HG03060 (cell line): ENCODE measurements around the gene FAM234B.

Experiments
- ATAC-seq: cut with Tn5 transposase; IDR thresholded peaks from one replicate; pipeline ENCODE4 v1.9.1; 2021; ENCODE audit warnings: low read depth, moderate number of reproducible peaks; ENCODE audit not compliant: unreplicated experiment

FAM234B gene

GRCh38 chr12:13085968-13086686 is 41.9 kb downstream of the FAM234B start:
- ATAC-seq = no peak

DNA sequence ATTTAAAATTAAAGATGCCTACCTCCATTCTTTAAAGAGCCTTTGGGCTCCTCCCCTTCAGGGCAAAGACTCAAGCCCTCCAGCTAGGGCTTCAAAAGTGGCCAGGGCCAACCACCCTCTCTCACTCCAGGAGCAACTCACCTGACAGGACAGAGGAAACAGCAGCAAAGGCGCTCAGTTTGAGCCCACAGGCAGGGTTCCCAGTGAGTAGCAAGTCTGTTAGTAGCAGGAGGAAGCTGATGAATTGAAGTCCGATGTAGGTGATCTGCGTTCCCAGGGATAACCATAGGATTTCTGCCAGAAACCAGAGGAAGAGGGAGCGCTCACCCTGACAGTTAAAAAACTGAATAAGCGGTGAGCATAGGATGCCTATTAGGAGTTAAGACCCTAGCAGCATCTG is 43.6 kb downstream of the FAM234B start:
- ATAC-seq = no peak

GRCh38 chr12:13088496-13088895 is 44.3 kb downstream of the FAM234B start:
- no peak for ATAC-seq

DNA sequence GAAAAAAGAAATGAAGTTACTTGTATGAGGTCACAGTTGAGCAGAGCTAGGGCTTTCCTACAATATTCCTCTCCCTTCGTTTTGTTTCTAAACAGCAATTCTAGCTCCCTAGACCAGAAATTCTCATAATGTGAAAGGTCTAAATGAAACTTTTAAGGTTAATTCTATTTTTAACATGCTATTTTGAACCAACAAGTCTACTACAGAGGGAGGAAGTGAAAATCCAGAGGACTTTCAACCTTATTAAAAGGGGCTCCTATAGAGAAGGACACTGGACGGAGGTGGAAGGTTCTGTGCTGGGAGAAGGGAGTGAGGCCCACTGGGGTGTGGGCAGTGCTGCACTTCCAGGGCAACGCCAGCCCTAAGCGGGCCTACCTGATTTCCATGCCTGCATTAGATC is 45.9 kb downstream of the FAM234B start:
- ATAC-seq = no peak

DNA sequence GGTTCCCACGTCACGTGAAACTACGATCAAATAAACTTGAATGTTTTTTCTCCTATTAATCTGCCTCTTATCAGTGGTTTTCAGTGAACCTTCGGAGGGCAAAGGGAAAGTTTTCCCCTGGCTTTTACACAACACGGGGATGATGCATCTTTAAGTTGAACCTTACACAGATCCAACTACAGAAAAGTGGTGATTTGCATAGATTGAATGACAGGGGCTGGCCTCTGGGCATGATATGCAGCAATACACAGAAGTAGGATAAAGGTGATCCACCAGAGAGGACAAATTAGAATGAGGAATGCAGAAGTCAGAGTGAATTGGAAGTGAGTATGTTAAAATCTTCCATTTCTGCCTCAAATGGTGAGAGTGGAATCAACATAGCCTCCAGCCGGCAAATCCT is 47.7 kb downstream of the FAM234B start:
- no peak for ATAC-seq

DNA sequence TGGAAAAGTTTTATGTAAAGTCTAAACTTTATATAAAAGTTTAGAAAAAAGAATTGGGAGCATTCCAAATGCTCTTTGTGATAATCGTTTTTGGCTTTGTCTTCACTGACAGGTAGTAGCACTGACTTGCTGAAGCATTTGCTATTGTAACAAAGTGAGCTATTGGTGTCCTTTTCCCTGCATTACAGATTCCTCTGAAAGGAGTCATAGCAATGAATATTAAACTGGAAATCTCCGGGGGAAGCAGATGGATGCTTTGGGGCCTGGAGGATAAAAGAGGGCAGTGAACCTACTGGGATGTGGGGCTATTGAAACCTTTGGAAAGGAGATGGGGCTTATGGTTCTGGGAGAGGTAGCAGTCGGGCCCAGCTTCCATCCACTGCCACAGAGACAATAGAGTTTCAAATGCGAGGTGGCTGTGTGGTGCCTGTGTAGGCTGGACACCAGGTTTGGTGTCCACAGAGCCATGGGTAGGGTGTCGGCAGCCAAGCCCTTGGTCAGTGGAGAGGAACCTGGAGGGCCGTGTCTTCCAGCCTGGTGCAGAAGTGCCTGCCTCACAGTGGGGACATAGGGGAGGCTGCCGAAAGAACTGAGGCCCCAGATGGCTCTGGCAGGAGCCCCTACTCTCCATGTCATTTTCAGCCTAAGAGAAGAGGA is 49.1 kb downstream of the FAM234B start:
- no peak for ATAC-seq

DNA sequence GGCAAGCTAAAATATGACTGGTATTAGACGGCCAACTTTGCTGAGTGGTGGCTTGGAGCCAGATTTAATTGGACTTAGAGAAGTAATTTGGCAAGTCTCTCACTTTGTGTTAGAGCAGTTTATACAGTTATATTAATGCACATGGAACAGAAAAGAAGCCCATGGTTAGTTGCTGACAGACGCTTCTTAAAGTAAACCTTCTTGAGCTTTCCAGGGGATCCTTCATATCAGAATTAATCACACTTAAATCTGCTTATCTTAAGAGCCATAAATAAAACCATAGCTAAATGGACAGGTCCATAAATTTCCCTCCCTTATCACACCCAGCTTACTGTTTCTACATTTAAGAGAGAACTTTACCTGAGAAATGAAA is 49.7 kb downstream of the FAM234B start:
- ATAC-seq = no peak

GRCh38 chr12:13094367-13094766 is 50.2 kb downstream of the FAM234B start:
- peak; percentile 66 for ATAC-seq

DNA sequence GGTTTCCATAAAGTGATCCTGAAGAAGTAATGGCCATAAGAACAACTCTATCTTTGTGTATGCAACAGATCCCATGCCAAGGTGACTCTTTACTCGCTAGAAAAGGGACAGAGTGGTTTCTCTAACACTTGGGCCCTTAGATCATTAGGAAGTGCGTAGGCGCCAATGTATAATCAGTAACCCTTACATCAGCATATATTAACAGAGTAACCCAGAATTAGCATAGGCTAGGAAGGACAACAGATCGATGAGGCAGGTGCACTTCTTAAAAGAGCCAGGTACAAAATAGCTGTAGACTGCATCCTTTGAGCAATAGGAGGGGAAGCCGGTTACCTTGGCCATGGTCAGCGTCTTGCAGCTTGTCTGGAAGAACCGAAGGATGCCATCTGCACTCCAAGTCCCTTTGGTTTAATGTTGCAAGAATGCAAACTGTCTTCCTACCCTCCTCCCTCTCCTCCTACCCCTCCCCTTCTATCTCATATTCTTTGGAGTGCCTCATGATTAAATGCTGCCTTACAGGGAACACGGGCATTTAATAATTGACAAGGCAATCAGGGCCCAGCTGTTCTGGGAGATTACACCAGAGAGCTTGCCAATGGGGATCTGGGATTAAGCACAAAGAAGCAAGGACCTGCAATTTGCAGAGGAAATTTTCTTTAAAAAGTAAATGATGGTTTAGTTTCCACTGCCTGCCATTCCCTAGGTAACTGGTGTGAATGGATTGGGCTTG is 51.2 kb downstream of the FAM234B start:
- no peak for ATAC-seq

DNA sequence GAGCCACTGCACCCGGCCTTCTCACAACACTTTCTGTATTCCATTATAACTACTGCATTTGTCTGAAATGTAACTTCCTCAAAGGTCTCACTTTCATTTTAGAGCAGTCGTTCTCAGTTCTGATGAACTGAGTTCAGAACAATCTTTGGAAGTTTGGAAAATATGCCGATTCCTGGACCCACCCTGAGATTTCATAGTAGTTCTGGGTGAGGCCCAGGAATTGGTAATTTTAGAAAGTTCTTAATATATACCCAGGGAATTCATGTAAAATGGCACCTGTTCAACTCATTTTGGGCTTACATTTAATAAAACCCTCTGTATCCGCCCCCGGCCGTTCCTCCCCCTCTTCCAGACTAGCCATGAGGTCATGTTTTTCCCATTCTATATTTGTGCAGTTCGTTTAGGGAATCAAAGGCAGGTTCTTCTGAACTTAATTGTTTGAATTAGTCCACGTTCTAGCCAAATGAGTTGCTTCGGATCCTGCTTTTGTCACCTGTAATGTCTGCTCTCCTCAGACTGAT is 53.4 kb downstream of the FAM234B start:
- no peak for ATAC-seq

GRCh38 chr12:13099066-13099843 is 55.1 kb downstream of the FAM234B start:
- ATAC-seq = no peak

DNA sequence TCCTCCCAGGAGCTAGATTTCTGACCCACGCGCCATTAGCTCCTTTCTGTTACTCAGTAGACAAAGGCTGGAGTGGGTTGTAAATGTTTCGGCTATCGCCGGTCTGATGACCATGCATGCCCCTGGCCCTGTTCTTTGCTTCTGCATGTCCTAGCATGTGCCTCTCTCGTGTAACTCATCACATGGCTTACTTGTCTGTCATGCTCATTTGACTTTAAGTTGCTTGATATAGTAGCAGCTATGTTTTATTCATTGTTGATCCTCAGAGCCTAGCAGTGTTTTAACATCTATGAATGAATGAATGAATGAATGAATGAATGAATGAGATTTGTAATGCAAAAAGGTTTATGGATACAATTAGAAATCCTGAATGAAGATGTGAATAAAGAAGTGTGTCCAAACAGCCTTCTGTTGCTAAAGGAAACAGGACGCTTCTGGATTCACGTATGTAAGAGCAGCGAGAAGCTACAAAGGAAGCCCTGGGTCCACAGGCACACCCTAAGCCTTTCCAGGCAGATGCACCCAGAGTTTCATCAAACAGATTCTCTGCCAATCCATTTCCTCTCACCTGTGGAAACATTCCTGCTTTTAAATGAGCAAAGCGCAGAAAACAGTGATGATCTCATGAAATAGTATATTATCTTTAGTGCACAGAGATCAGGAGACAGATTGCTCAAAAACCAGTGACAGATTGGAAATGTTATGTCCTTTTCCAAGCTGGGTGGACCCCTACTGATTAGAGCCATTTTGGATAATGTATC is 55.8 kb downstream of the FAM234B start:
- no peak for ATAC-seq

GRCh38 chr12:13100605-13100881 is 56.4 kb downstream of the FAM234B start:
- no peak for ATAC-seq

- ATAC-seq = peak; percentile 67
These were observed 56.9 kb downstream of the FAM234B start for GRCh38 chr12:13100882-13101769.

DNA sequence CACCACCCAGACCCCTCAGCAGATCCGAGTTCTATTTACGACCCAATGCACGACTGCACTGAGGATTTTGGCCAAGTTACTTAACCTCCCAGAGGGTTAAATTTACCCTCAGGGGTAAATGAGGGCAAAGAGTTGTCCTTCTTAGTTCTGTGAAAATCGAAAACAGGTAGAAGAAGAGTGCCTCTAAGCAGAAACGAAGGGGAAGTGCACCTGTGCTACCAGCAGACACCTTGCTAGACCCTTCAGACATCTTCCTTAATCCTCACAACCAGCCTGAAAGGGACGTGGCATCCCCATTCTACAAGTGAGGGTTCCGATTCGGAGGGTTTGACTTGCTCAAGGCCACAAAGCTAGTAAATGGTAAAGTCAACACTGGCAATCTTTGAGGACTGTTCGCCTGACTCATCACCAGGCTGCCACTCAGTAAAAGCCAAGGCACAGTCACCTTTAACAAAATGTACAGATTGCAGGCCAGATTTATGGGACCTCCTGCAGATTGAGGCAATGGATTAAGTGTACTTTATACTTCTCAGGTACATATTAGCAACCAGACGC is 57.7 kb downstream of the FAM234B start:
- no peak for ATAC-seq

GRCh38 chr12:13102461-13103195 is 58.4 kb downstream of the FAM234B start:
- no peak for ATAC-seq

DNA sequence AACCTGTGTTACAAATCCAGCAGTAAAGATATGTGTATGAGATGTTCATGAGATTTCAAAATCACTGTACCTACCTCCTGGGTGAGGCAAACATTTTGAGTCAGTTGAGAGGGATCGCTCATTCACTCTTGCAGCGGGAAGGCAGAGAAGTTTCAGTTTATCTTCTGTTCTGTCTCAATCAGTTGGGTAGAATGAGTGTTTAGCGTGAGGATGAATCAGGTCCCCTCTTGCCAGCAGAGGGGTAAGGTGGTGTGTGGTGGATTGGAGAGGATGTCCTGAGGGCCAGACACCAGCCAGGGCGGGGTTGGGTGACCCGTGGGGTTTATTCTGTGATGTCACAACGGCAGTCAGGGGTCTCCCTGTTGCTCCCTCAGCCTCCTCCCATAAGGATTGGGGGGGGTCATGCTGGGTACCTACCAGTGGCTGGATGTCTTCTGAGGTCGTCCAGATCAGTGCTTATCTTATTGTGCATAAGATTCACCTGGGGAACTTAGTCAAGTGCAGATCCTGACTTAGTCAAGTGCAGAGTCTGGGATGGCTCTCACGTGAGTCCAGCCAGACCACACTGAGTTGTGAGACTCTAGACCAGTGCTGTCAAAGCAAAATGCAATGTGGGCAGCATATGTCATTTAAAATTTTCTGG is 59.3 kb downstream of the FAM234B start, which contains the start of gene GSG1:
TSS of gene GSG1 (minus strand) at position 277 of the 643 bp plus-strand sequence. CDS start at position 122, 155 bp downstream.
- ATAC-seq = no peak

- ATAC-seq = no peak
These were observed 60.2 kb downstream of the FAM234B start for GRCh38 chr12:13104409-13104808.
